ENCODE data around the gene CDC42BPB. TPM values are rescaled to one million over a fixed set of nuclear protein-coding genes. Genes with fewer than 3 reads are reported as not detected.
"Not testable (repeated sequence)": the region's sequence is repeated elsewhere in the genome, so short reads cannot be mapped to it uniquely, and the experiment has no call there.

CDC42BPB gene
- total RNA-seq, 2 experiments from 2014 or later: 2.5 to 3.2 TPM

DNA sequence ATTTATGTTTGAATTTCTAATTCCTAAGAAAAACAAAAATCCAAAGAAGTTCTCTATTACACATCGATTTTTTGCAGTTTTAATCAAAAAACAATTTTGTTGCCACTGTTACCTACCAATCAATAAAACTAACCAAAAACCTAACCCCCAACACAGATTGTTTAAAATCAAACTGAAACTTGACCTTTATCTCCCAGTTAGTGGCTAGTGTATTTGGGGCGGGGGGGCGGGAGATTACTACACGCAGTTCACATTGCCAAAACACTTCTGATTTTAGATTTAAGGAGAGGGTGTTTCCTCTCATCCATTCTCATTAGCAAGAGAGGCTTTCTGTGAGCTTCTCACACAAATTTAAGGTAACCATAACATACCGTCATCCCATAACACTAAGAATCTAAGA lies 6.4 kb downstream of the CDC42BPB start:
- CTCF ChIA-PET: interaction anchor here (0.8 kb wide), 1 partner anchor 28 kb away, joined by 3 read pairs; no protein-coding TSS in a partner anchor
- H3K27me3 Mint-ChIP-seq (ENCODE audit: low read depth): peaks cover 4% of the 10 kb centered on the region
- H3K27ac Mint-ChIP-seq: no peak overlapping the region
- no peaks in the 10 kb centered on the region for H3K36me3 Mint-ChIP-seq (ENCODE audit: low read depth)
- no peak overlapping the region for H3K4me3 Mint-ChIP-seq
- intact Hi-C loops (cut with micrococcal nuclease): no loop called here
- peaks cover 5% of the 10 kb centered on the region for H3K4me1 Mint-ChIP-seq (ENCODE audit: low read depth)
- no peak for DNase-seq
- no peaks in the 10 kb centered on the region for H3K9me3 Mint-ChIP-seq

- H3K36me3 Mint-ChIP-seq (ENCODE audit: low read depth); intact Hi-C loops (cut with micrococcal nuclease); H3K4me3 Mint-ChIP-seq; H3K4me1 Mint-ChIP-seq (ENCODE audit: low read depth); H3K27ac Mint-ChIP-seq; H3K9me3 Mint-ChIP-seq; DNase-seq; H3K27me3 Mint-ChIP-seq (ENCODE audit: low read depth): not testable (repeated sequence)
- CTCF ChIA-PET: interaction anchor here (0.6 kb wide), 1 partner anchor 299 kb away, joined by 3 read pairs; no protein-coding TSS in a partner anchor
These were observed 9.9 kb downstream of the CDC42BPB start for GRCh38 chr14:103047453-103047852.

- CTCF ChIA-PET: no interaction called here
- intact Hi-C loops (cut with micrococcal nuclease): no loop called here
- H3K4me3 Mint-ChIP-seq: peak overlapping the region; percentile 7
- H3K9me3 Mint-ChIP-seq: peaks cover 6% of the 10 kb centered on the region
- peaks cover 7% of the 10 kb centered on the region for H3K4me1 Mint-ChIP-seq (ENCODE audit: low read depth)
- H3K27me3 Mint-ChIP-seq (ENCODE audit: low read depth): peaks cover 5% of the 10 kb centered on the region
- no peak overlapping the region for H3K27ac Mint-ChIP-seq
- H3K36me3 Mint-ChIP-seq (ENCODE audit: low read depth): peaks cover 9% of the 10 kb centered on the region
- DNase-seq: no peak
These were observed 11.9 kb downstream of the CDC42BPB start for GRCh38 chr14:103045371-103045869.

DNA sequence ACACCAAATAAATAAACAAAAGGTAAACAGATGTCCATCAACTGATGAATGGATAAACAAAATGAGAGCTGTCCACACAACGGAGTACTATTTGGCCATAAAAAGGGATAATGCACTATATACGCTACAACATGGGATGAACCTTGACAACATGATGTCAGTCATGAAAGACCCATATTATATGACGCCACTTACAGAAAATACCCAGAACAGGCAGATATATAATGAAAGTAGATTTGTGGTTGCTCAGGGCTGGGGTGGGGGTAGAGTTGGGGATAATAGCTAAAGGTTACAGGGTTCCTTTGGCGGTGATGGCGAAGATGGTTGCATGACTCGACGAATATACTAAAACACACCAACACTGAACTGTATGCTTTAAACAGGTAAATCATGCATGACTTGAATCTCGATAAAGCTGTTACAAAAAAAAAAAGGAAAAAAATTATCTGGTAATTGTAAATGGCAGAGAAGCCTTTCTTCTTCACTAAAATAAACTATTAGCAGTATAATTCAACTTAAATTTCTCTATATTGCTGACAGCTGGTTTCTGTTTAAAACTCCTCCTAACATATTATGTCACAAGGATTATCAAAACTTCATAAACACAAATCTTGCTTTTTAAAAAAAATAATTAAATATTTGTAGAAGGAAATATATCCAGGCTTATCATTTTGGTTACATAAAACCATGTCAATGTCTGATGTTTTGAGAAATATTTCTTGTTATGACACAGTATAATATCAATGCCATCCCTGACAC lies 13.9 kb downstream of the CDC42BPB start:
- peaks cover 5% of the 10 kb centered on the region for H3K27me3 Mint-ChIP-seq (ENCODE audit: low read depth)
- H3K36me3 Mint-ChIP-seq (ENCODE audit: low read depth): peaks cover 9% of the 10 kb centered on the region
- CTCF ChIA-PET: no interaction called here
- H3K9me3 Mint-ChIP-seq: peaks cover 6% of the 10 kb centered on the region
- no peak overlapping the region for H3K4me3 Mint-ChIP-seq
- intact Hi-C loops (cut with micrococcal nuclease): no loop called here
- peaks cover 7% of the 10 kb centered on the region for H3K4me1 Mint-ChIP-seq (ENCODE audit: low read depth)
- H3K27ac Mint-ChIP-seq: no peak overlapping the region
- no peak for DNase-seq

- Mint-ChIP-seq H3K36me3 (ENCODE audit: low read depth) (peaks cover 9% of the 10 kb centered on the region), H3K4me1 (ENCODE audit: low read depth) (peaks cover 7% of the 10 kb centered on the region), H3K27me3 (ENCODE audit: low read depth) (peaks cover 5% of the 10 kb centered on the region), H3K9me3 (peaks cover 6% of the 10 kb centered on the region), H3K4me3 (no peak overlapping the region), H3K27ac (no peak overlapping the region)
- DNase-seq: no peak
- intact Hi-C loops (cut with micrococcal nuclease): no loop called here
- CTCF ChIA-PET: interaction anchor here (0.5 to 0.7 kb wide), 2 partner anchors 64 to 926 kb away, joined by 3 to 4 read pairs; no protein-coding TSS in a partner anchor
These were observed 15.9 kb downstream of the CDC42BPB start for GRCh38 chr14:103041464-103041863.

- no peak for DNase-seq
- Mint-ChIP-seq H3K4me3 (no peak overlapping the region), H3K27ac (no peak overlapping the region), H3K4me1 (ENCODE audit: low read depth) (no peaks in the 10 kb centered on the region), H3K27me3 (ENCODE audit: low read depth) (no peaks in the 10 kb centered on the region), H3K9me3 (no peaks in the 10 kb centered on the region), H3K36me3 (ENCODE audit: low read depth) (no peaks in the 10 kb centered on the region)
- intact Hi-C loops (cut with micrococcal nuclease): no loop called here
- CTCF ChIA-PET: interaction anchor here (1.0 kb wide), 1 partner anchor 73 kb away, joined by 3 read pairs; no protein-coding TSS in a partner anchor
These were observed 23.7 kb downstream of the CDC42BPB start for GRCh38 chr14:103033681-103034096.

GRCh38 chr14:103031956-103032355 lies 25.4 kb downstream of the CDC42BPB start:
- H3K4me1 Mint-ChIP-seq (ENCODE audit: low read depth): no peaks in the 10 kb centered on the region
- no peaks in the 10 kb centered on the region for H3K36me3 Mint-ChIP-seq (ENCODE audit: low read depth)
- H3K9me3 Mint-ChIP-seq: no peaks in the 10 kb centered on the region
- H3K4me3 Mint-ChIP-seq: no peak overlapping the region
- intact Hi-C loops (cut with micrococcal nuclease): no loop called here
- no peaks in the 10 kb centered on the region for H3K27me3 Mint-ChIP-seq (ENCODE audit: low read depth)
- CTCF ChIA-PET: interaction anchor here (0.6 to 0.7 kb wide), 3 partner anchors 14 to 594 kb away, joined by 3 to 4 read pairs (median 3); no protein-coding TSS in a partner anchor
- no peak for DNase-seq
- H3K27ac Mint-ChIP-seq: no peak overlapping the region

GRCh38 chr14:103031566-103031911 lies 25.8 kb downstream of the CDC42BPB start:
- Mint-ChIP-seq H3K27me3 (ENCODE audit: low read depth) (no peaks in the 10 kb centered on the region), H3K36me3 (ENCODE audit: low read depth) (no peaks in the 10 kb centered on the region), H3K4me3 (no peak overlapping the region), H3K9me3 (no peaks in the 10 kb centered on the region), H3K27ac (no peak overlapping the region), H3K4me1 (ENCODE audit: low read depth) (no peaks in the 10 kb centered on the region)
- intact Hi-C loops (cut with micrococcal nuclease): no loop called here
- CTCF ChIA-PET: interaction anchor here (0.6 kb wide), 1 partner anchor 529 kb away, joined by 3 read pairs; no protein-coding TSS in a partner anchor
- DNase-seq: no peak

GRCh38 chr14:103030741-103031565 lies 26.4 kb downstream of the CDC42BPB start:
- no peak for DNase-seq
- Mint-ChIP-seq H3K36me3 (ENCODE audit: low read depth) (no peaks in the 10 kb centered on the region), H3K27me3 (ENCODE audit: low read depth) (no peaks in the 10 kb centered on the region), H3K9me3 (no peaks in the 10 kb centered on the region), H3K27ac (no peak overlapping the region), H3K4me3 (no peak overlapping the region), H3K4me1 (ENCODE audit: low read depth) (no peaks in the 10 kb centered on the region)
- intact Hi-C loops (cut with micrococcal nuclease): no loop called here
- CTCF ChIA-PET: no interaction called here

DNA sequence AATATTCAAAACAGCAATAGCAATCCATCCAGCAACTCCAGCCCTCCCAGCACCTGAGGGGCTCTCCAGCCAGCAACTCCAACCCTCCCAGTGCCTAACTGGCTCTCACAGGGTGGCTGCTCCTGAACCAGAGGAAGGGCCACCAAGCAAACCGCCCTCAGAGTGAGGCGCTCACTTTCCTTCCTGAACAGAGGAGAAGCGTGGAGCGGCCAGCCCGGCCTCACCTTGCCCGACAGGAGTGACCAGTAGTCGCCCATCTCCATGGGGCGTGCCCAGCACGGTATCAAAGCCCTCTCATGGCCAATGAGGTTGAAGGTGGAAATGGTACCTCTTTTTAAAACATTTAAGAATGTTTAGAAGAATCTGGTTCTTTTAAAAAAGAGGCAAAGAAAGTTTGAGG lies 27.4 kb downstream of the CDC42BPB start:
- Mint-ChIP-seq H3K4me3 (no peak overlapping the region), H3K36me3 (ENCODE audit: low read depth) (peaks cover 1% of the 10 kb centered on the region), H3K27me3 (ENCODE audit: low read depth) (peaks cover 2% of the 10 kb centered on the region), H3K9me3 (peaks cover 5% of the 10 kb centered on the region), H3K27ac (no peak overlapping the region), H3K4me1 (ENCODE audit: low read depth) (no peaks in the 10 kb centered on the region)
- DNase-seq: no peak
- CTCF ChIA-PET: no interaction called here
- intact Hi-C loops (cut with micrococcal nuclease): no loop called here

DNA sequence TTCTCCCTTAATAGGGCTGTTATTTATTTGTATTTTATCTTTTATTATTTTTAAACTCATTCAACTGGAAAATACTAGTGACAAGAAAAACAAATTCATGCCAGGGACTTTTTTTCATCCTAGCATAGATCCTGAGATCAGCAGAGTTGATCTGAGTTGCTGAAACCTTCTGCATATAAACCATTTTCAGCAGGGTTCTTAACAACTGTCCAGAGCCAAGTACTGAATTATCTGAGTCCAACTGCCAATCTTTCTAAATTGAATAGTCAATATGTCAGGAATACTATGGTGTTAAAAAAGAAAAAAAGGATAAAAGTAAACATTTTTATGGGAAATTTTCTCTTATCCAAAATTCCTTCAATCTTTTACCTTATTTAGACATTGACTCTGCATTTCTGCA lies 28.6 kb downstream of the CDC42BPB start:
- intact Hi-C loops (cut with micrococcal nuclease): no loop called here
- DNase-seq: no peak
- H3K4me3 Mint-ChIP-seq: no peak overlapping the region
- CTCF ChIA-PET: interaction anchor here (0.7 kb wide), 1 partner anchor 73 kb away, joined by 4 read pairs; no protein-coding TSS in a partner anchor
- peaks cover 1% of the 10 kb centered on the region for H3K36me3 Mint-ChIP-seq (ENCODE audit: low read depth)
- H3K27ac Mint-ChIP-seq: no peak overlapping the region
- H3K9me3 Mint-ChIP-seq: peaks cover 5% of the 10 kb centered on the region
- peaks cover 2% of the 10 kb centered on the region for H3K27me3 Mint-ChIP-seq (ENCODE audit: low read depth)
- no peaks in the 10 kb centered on the region for H3K4me1 Mint-ChIP-seq (ENCODE audit: low read depth)

DNA sequence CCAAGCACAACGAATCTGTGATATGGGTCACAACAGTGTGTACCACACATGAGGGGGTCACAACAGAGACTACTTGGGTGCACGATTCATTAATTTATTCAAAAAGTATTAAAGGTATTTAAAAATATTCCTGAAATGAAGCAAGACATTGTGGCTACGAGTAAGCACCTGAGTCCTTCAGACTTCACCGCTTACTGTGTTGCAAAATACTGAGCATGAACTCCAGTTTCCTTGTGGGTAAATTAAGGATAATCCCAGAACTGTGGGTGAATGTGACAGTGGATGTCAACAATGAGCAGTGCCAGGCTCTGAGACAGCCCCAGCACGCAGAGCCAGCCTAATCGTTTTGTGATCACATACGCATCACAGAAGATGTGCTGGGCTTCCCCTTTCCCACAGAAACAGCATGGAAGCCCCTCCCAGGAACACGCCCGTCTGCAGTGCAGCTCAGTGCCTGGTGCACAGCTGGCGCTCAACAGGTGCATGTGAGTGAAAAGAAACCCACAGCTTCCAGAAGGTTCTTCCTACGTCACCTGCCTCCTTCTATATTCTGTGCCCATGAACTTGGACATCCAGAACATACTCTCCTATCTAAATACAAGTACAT lies 29.1 kb downstream of the CDC42BPB start:
- CTCF ChIA-PET: no interaction called here
- peaks cover 2% of the 10 kb centered on the region for H3K27me3 Mint-ChIP-seq (ENCODE audit: low read depth)

More for the DNA sequence above, 29.1 kb downstream of the CDC42BPB start:
- Mint-ChIP-seq H3K4me1 (ENCODE audit: low read depth) (no peaks in the 10 kb centered on the region), H3K27ac (no peak overlapping the region), H3K9me3 (peaks cover 5% of the 10 kb centered on the region), H3K4me3 (no peak overlapping the region), H3K36me3 (ENCODE audit: low read depth) (peaks cover 1% of the 10 kb centered on the region)
- DNase-seq: no peak
- intact Hi-C loops (cut with micrococcal nuclease): no loop called here
